Activated CD8-positive, alpha-beta memory T cell treated with anti-CD3 and anti-CD28 coated beads, Interleukin-2, amount 10 ng/mL, durations not matched to agents 7 days and 5 days (primary cell): ENCODE results near the gene NCSTN. TPM values are rescaled to one million over a fixed set of nuclear protein-coding genes. Genes with fewer than 3 reads are reported as not detected.

Experiments used
- ATAC-seq: fragments of 150-1000 bp; cut with Tn5 transposase; one replicate; pipeline ENCODE4 v1.10.0; 2021; ENCODE audit warnings: moderate library complexity
- CTCF ChIA-PET: fragments of 350-600 bp; sonication (Branson Sonifier 250); formaldehyde crosslinking; loops from one replicate; lab custom pipeline; 2021; ENCODE audit warnings: antibody characterized with exemption; lab: Charles Lee
- DNase-seq: peaks from one replicate; pipeline ENCODE4 v3.0.0-alpha.2; 2020
- H3K27ac Mint-ChIP-seq: one replicate; pipeline ENCODE4 v1.8.0; 2021; ENCODE audit warnings: mild to moderate bottlenecking, mixed read lengths
- H3K27me3 Mint-ChIP-seq: one replicate; pipeline ENCODE4 v1.8.0; 2021; ENCODE audit warnings: mixed read lengths
- H3K36me3 Mint-ChIP-seq: one replicate; pipeline ENCODE4 v1.8.0; 2021; ENCODE audit warnings: mild to moderate bottlenecking, mixed read lengths
- H3K4me1 Mint-ChIP-seq: one replicate; pipeline ENCODE4 v1.8.0; 2021; ENCODE audit warnings: mixed read lengths
- H3K4me3 Mint-ChIP-seq: one replicate; pipeline ENCODE4 v1.8.0; 2021; ENCODE audit warnings: mild to moderate bottlenecking, moderate library complexity, mixed read lengths
- H3K9me3 Mint-ChIP-seq: one replicate; pipeline ENCODE4 v1.8.0; 2022; ENCODE audit warnings: low read depth, mixed read lengths
- total RNA-seq, 2 experiments: library from RNA; stranded (reverse); gene quantifications; one replicate each; pipeline ENCODE4 v1.2.3, GENCODE V29; 2021

Gene NCSTN
- total RNA-seq, 2 experiments from 2014 or later: 59.8 to 61.8 TPM

GRCh38 chr1:160366731-160367515, 23.7 kb downstream of the NCSTN start, which contains the start of gene NHLH1:
Gene NHLH1 (plus strand): TSS chr1:160367071. CDS start chr1:160370732, 3,661 bp downstream.
- no peaks in the 10 kb centered on the region for H3K36me3 Mint-ChIP-seq
- H3K27ac Mint-ChIP-seq: peak within 1 kb of the TSS; percentile 22
- CTCF ChIA-PET: interaction anchor here (0.5 to 5.8 kb wide), 5 partner anchors 9 to 623 kb away, joined by 3 to 25 read pairs (median 4); no protein-coding TSS in a partner anchor
- ATAC-seq (no peak), DNase-seq (no peak)
- H3K9me3 Mint-ChIP-seq: no peaks in the 10 kb centered on the region
- no peak within 1 kb of the TSS for H3K4me3 Mint-ChIP-seq
- H3K4me1 Mint-ChIP-seq: peaks cover 2% of the 10 kb centered on the region
- H3K27me3 Mint-ChIP-seq: no peaks in the 10 kb centered on the region

- no peak overlapping the region for H3K27ac Mint-ChIP-seq
- no peaks in the 10 kb centered on the region for H3K27me3 Mint-ChIP-seq
- ATAC-seq (no peak), DNase-seq (no peak)
- H3K9me3 Mint-ChIP-seq: no peaks in the 10 kb centered on the region
- CTCF ChIA-PET: interaction anchor here (0.5 to 5.8 kb wide), 4 partner anchors 9 to 623 kb away, joined by 3 to 25 read pairs (median 4); no protein-coding TSS in a partner anchor
- no peaks in the 10 kb centered on the region for H3K36me3 Mint-ChIP-seq
- H3K4me1 Mint-ChIP-seq: peaks cover 2% of the 10 kb centered on the region
- no peak overlapping the region for H3K4me3 Mint-ChIP-seq
Measured at GRCh38 chr1:160367516-160367900, 24.3 kb downstream of the NCSTN start.

DNA sequence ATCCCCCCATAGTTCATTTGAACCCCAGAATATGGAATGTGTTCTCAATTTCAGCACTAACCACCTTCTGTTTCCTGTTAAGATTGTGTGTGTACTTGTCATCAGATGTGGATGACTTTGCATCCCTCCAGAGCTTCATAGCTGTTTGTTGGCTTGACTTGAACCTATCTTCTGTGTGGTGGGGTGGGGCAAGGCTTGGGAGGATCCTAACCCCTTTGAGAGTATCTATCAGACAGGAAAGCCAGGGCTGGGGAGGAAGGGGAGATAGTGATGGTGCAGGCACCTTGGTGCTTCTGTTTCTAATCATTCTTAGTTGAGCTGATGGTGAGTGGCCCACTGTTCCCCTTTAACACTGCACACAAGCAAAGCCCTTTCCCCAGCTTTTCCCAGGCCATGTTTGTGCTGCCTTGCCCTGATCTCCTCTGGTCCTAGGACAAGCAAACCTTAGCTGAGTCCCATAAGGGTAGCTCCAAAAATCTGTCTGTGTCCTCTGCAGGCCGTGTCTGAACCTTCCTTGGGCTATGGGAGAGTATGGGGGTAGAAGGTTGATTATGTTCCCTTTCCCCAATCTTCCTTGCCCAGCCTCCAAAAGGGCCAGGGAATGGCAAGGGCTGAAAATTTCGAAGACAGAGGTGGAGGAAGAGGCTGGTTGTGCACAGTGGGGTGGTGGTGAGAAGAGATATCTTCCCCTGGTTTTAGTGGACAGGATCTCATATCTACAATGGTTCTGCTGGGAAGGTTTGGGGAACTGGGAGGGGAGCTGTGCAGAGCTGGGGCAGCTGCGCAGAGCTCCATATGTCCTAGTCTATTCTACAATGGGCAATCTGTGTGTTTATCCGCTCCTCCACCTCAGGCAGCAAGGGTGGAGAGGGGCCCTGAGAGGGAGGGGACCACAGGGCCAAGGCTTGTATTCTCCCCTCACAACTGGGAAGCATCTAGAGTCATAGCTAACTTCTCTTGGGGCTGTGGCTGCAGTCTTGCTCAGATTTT, 25.0 kb downstream of the NCSTN start:
- no peaks in the 10 kb centered on the region for H3K9me3 Mint-ChIP-seq
- H3K4me1 Mint-ChIP-seq: peaks cover 2% of the 10 kb centered on the region
- no peaks in the 10 kb centered on the region for H3K36me3 Mint-ChIP-seq
- no peak for DNase-seq
- CTCF ChIA-PET: interaction anchor here (1.1 to 5.8 kb wide), 3 partner anchors 8 to 14 kb away, joined by 3 to 25 read pairs (median 4); no protein-coding TSS in a partner anchor
- H3K27me3 Mint-ChIP-seq: no peaks in the 10 kb centered on the region
- ATAC-seq: peak; percentile 33
- no peak overlapping the region for H3K4me3 Mint-ChIP-seq
- H3K27ac Mint-ChIP-seq: peak overlapping the region; percentile 22

- H3K4me3 Mint-ChIP-seq: no peak overlapping the region
- H3K9me3 Mint-ChIP-seq: no peaks in the 10 kb centered on the region
- H3K4me1 Mint-ChIP-seq: peaks cover 2% of the 10 kb centered on the region
- CTCF ChIA-PET: no interaction called here
- no peaks in the 10 kb centered on the region for H3K36me3 Mint-ChIP-seq
- ATAC-seq (no peak), DNase-seq (no peak)
- no peaks in the 10 kb centered on the region for H3K27me3 Mint-ChIP-seq
- no peak overlapping the region for H3K27ac Mint-ChIP-seq
Measured at GRCh38 chr1:160369087-160369486, 25.9 kb downstream of the NCSTN start.

DNA sequence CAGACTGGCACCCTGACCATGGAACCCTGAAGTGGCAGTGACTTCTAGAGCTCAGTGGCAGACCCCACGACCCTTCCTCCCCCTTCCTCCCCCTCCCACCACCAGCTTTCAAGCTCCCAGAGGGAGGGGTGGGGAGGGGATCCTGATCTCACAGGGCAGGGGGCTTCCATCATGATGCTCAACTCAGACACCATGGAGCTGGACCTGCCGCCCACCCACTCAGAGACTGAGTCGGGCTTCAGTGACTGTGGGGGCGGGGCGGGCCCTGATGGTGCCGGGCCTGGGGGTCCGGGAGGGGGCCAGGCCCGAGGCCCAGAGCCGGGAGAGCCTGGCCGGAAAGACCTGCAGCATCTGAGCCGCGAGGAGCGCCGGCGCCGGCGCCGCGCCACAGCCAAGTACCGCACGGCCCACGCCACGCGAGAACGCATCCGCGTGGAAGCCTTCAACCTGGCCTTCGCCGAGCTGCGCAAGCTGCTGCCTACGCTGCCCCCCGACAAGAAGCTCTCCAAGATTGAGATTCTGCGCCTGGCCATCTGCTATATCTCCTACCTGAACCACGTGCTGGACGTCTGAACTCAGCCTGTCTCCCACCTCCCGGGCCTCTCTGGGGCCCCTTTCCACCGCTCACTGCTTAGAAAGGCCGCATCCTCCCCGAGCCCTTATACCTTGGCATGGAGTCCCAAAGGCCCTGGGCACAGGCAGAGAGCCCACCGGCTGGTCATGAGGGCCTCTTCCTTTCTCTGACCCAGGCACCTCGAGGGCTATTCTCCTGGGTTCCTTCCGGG, 27.6 kb downstream of the NCSTN start:
- ATAC-seq (no peak), DNase-seq (peak; percentile 19)
- Mint-ChIP-seq H3K36me3 (no peaks in the 10 kb centered on the region), H3K9me3 (no peaks in the 10 kb centered on the region), H3K27me3 (no peaks in the 10 kb centered on the region), H3K27ac (no peak overlapping the region), H3K4me3 (no peak overlapping the region), H3K4me1 (peaks cover 6% of the 10 kb centered on the region)
- CTCF ChIA-PET: interaction anchor here (0.6 to 1.6 kb wide), 5 partner anchors 17 to 269 kb away, joined by 3 to 4 read pairs (median 3); partner anchors contain the start of gene DCAF8

GRCh38 chr1:160371346-160371631, 28.1 kb downstream of the NCSTN start:
- ATAC-seq (no peak), DNase-seq (no peak)
- Mint-ChIP-seq H3K4me1 (peaks cover 11% of the 10 kb centered on the region), H3K27ac (no peak overlapping the region), H3K36me3 (no peaks in the 10 kb centered on the region), H3K27me3 (no peaks in the 10 kb centered on the region), H3K9me3 (no peaks in the 10 kb centered on the region), H3K4me3 (no peak overlapping the region)
- CTCF ChIA-PET: interaction anchor here (1.2 to 1.6 kb wide), 4 partner anchors 18 to 270 kb away, joined by 3 to 4 read pairs (median 3); no protein-coding TSS in a partner anchor

GRCh38 chr1:160371756-160372155, 28.6 kb downstream of the NCSTN start:
- CTCF ChIA-PET: interaction anchor here (1.2 to 1.6 kb wide), 4 partner anchors 18 to 270 kb away, joined by 3 to 4 read pairs (median 3); no protein-coding TSS in a partner anchor
- no peaks in the 10 kb centered on the region for H3K36me3 Mint-ChIP-seq
- no peak for DNase-seq
- no peaks in the 10 kb centered on the region for H3K9me3 Mint-ChIP-seq
- no peak overlapping the region for H3K4me3 Mint-ChIP-seq
- no peak for ATAC-seq
- peaks cover 15% of the 10 kb centered on the region for H3K4me1 Mint-ChIP-seq
- H3K27ac Mint-ChIP-seq: no peak overlapping the region
- H3K27me3 Mint-ChIP-seq: no peaks in the 10 kb centered on the region

- no peak for DNase-seq
- peaks cover 13% of the 10 kb centered on the region for H3K4me1 Mint-ChIP-seq
- CTCF ChIA-PET: interaction anchor here (0.7 to 8.3 kb wide), 3 partner anchors 21 to 242 kb away, joined by 3 to 43 read pairs (median 3); no protein-coding TSS in a partner anchor
- no peak overlapping the region for H3K4me3 Mint-ChIP-seq
- H3K27me3 Mint-ChIP-seq: no peaks in the 10 kb centered on the region
- no peak overlapping the region for H3K27ac Mint-ChIP-seq
- ATAC-seq: no peak
- no peaks in the 10 kb centered on the region for H3K36me3 Mint-ChIP-seq
- H3K9me3 Mint-ChIP-seq: no peaks in the 10 kb centered on the region
Measured at GRCh38 chr1:160373696-160374095, 30.5 kb downstream of the NCSTN start.

DNA sequence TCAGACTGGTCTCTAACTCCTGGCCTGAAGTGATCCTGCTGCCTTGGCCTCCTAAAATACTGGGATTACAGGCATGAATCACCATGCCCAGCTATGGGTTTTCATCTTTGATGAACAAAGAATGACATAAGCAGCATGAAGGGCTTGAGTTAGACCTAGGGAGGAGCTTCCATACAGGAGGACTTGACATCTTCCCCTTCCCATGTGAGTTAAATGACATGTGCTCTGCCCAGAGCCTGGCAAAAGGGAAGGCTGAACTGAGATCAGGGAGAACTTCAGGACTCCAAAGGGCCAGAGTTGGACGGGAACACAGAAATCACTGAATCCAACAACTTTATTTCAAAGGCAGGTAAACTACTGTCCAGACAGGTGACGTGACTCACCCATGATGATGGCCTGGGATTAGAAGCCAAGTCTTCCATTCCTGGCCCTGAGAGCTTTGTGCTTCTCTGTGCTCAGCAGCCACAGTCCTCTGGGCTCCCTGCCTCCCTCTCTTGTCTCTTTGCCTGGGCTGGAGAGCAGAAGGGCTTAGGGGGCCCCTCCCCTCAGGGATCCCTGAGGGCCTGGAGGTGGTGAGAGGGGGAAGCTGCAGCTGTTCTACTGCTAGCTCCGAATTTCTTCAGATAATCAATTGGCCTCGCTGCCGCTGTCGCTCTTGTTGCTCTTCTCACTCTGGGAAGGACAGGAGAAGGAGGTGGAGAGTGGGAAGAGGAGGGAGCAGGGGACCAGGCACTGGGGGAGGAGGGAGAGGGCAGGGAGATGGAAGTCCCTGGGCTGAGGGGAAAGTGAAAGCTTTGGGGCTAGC, 31.3 kb downstream of the NCSTN start:
- DNase-seq: no peak
- H3K27me3 Mint-ChIP-seq: peaks cover 4% of the 10 kb centered on the region
- H3K36me3 Mint-ChIP-seq: no peaks in the 10 kb centered on the region
- H3K9me3 Mint-ChIP-seq: no peaks in the 10 kb centered on the region
- H3K4me1 Mint-ChIP-seq: peaks cover 13% of the 10 kb centered on the region
- CTCF ChIA-PET: interaction anchor here (0.6 to 8.3 kb wide), 4 partner anchors 21 to 294 kb away, joined by 3 to 63 read pairs (median 42); no protein-coding TSS in a partner anchor
- H3K27ac Mint-ChIP-seq: no peak overlapping the region
- no peak overlapping the region for H3K4me3 Mint-ChIP-seq
- no peak for ATAC-seq

- DNase-seq: peak; percentile 49
- CTCF ChIA-PET: interaction anchor here (0.7 to 8.3 kb wide), 39 partner anchors 8 to 346 kb away, joined by 3 to 63 read pairs (median 4); partner anchors contain the start of genes COPA, IGSF8, NCSTN and NHLH1
- H3K27me3 Mint-ChIP-seq: peaks cover 4% of the 10 kb centered on the region
- H3K36me3 Mint-ChIP-seq: no peaks in the 10 kb centered on the region
- peaks cover 13% of the 10 kb centered on the region for H3K4me1 Mint-ChIP-seq
- no peak overlapping the region for H3K4me3 Mint-ChIP-seq
- ATAC-seq: peak; percentile 71
- peak overlapping the region; percentile 39 for H3K27ac Mint-ChIP-seq
- no peaks in the 10 kb centered on the region for H3K9me3 Mint-ChIP-seq
Measured at GRCh38 chr1:160375788-160376524, 32.8 kb downstream of the NCSTN start.

DNA sequence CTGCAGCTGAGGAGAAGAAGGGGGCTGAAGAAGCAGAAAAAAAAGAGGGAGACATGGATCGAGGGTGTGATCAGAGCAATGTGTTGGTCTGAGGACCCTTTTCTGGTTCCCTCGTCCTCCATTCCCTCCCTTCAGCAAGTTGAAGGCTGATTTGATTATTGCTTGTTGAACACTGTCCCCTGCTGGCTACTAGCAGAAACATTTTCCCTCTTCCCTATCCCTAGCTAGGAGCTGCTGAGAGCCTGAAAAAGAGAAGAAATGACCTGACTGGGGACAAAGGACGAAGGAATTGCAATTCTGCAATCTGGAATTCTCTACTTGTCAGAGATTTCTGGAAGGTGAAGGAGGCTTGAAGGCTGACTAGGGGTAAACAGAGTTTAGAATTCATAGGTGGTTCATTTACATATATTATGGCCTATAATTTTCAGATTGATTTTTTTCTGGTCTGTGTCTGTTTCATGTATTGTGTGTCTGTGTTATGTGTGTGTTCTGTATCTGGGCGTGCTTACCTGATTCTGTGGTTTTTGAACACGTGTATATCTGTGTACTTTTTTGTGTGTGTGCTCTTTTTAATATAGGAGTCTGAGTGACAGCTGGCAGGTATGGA, 33.4 kb downstream of the NCSTN start:
- H3K9me3 Mint-ChIP-seq: no peaks in the 10 kb centered on the region
- DNase-seq (peak; percentile 57), ATAC-seq (peak; percentile 84)
- H3K4me3 Mint-ChIP-seq: no peak overlapping the region
- peaks cover 13% of the 10 kb centered on the region for H3K4me1 Mint-ChIP-seq
- no peak overlapping the region for H3K27ac Mint-ChIP-seq
- no peaks in the 10 kb centered on the region for H3K36me3 Mint-ChIP-seq
- CTCF ChIA-PET: interaction anchor here (0.5 to 8.3 kb wide), 44 partner anchors 9 to 346 kb away, joined by 3 to 63 read pairs (median 4); partner anchors contain the start of genes COPA, IGSF8, NCSTN and NHLH1
- H3K27me3 Mint-ChIP-seq: peaks cover 4% of the 10 kb centered on the region
